ENCODE results near the gene SLC9B1.
"Not testable (repeated sequence)": the region's sequence is repeated elsewhere in the genome, so short reads cannot be mapped to it uniquely, and the experiment has no call there.

The SLC9B1 gene

GRCh38 chr4:102918859-102919258 is 100.6 kb downstream of the SLC9B1 start:
- Histone ChIP-seq H2AFZ (ENCODE audit: low read length) (no peak overlapping the region), H3F3A (ENCODE audit: insufficient read depth, low read length) (no peaks in the 10 kb centered on the region), H3K4me3 (ENCODE audit: low read depth, low read length, poor library complexity, severe bottlenecking) (no peak overlapping the region), H3K9me3 (ENCODE audit: low read length) (no peaks in the 10 kb centered on the region), H3K4me1 (ENCODE audit: insufficient read depth, low read length, severe bottlenecking) (no peaks in the 10 kb centered on the region), H3K27me3 (ENCODE audit: insufficient read depth, low read length) (no peaks in the 10 kb centered on the region), H3K79me2 (ENCODE audit: insufficient read depth, low read length) (no peaks in the 10 kb centered on the region), H3K4me2 (ENCODE audit: low read length) (no peak overlapping the region), H4K20me1 (ENCODE audit: insufficient read depth, low read length) (no peaks in the 10 kb centered on the region), H3K9ac (ENCODE audit: low read length) (no peak overlapping the region), H3K9me2 (ENCODE audit: low read depth, low read length) (no peaks in the 10 kb centered on the region), H3K27ac (ENCODE audit: low read depth, low read length, poor library complexity, severe bottlenecking) (no peak overlapping the region), H3K36me3 (ENCODE audit: insufficient read depth, low read length) (no peaks in the 10 kb centered on the region)
- no peak for TF ChIP-seq EZH2 (IDR thresholded peaks at IDR 0.05; ENCODE audit: borderline replicate concordance, low read length)
- TF ChIP-seq, protein P1, sequence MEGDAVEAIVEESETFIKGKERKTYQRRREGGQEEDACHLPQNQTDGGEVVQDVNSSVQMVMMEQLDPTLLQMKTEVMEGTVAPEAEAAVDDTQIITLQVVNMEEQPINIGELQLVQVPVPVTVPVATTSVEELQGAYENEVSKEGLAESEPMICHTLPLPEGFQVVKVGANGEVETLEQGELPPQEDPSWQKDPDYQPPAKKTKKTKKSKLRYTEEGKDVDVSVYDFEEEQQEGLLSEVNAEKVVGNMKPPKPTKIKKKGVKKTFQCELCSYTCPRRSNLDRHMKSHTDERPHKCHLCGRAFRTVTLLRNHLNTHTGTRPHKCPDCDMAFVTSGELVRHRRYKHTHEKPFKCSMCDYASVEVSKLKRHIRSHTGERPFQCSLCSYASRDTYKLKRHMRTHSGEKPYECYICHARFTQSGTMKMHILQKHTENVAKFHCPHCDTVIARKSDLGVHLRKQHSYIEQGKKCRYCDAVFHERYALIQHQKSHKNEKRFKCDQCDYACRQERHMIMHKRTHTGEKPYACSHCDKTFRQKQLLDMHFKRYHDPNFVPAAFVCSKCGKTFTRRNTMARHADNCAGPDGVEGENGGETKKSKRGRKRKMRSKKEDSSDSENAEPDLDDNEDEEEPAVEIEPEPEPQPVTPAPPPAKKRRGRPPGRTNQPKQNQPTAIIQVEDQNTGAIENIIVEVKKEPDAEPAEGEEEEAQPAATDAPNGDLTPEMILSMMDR (IDR thresholded peaks at IDR 0.05; ENCODE audit: low read length) = no peak

DNA sequence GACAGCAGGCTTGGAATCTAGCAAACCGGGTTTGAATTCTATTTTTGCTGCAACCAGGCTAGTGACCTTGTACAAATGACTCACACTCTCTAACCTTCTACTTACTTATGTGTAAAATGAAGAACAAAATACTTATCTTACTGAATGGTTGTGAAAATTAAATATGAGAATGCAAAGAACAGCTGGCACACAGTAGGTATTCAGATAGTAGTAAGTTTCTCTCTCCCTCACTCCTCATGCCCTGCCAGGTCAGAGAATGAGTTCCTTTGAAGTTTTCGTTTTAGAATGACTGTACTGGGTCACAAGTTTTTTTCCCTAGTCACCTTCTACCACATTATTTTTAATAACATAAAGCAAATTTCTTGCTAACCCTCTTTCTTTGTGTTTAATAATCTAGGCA is 117.7 kb downstream of the SLC9B1 start:
- H3K9me3 ChIP-seq (ENCODE audit: low read length) = no peaks in the 10 kb centered on the region
- H3K4me1 ChIP-seq (ENCODE audit: insufficient read depth, low read length, severe bottlenecking) = no peaks in the 10 kb centered on the region
- H3K79me2 ChIP-seq (ENCODE audit: insufficient read depth, low read length) = no peaks in the 10 kb centered on the region
- no peak overlapping the region for H3K4me3 ChIP-seq (ENCODE audit: low read depth, low read length, poor library complexity, severe bottlenecking)
- H2AFZ ChIP-seq (ENCODE audit: low read length) = no peak overlapping the region
- no peak overlapping the region for H3K9ac ChIP-seq (ENCODE audit: low read length)
- no peak overlapping the region for H3K4me2 ChIP-seq (ENCODE audit: low read length)
- H3K9me2 ChIP-seq (ENCODE audit: low read depth, low read length) = no peaks in the 10 kb centered on the region
- no peak overlapping the region for H3K27ac ChIP-seq (ENCODE audit: low read depth, low read length, poor library complexity, severe bottlenecking)
- TF ChIP-seq, protein P1 (IDR thresholded peaks at IDR 0.05; ENCODE audit: low read length) = no peak
- no peak for TF ChIP-seq EZH2 (IDR thresholded peaks at IDR 0.05; ENCODE audit: borderline replicate concordance, low read length)
- H3K36me3 ChIP-seq (ENCODE audit: insufficient read depth, low read length) = no peaks in the 10 kb centered on the region
- H3F3A ChIP-seq (ENCODE audit: insufficient read depth, low read length) = no peaks in the 10 kb centered on the region
- no peaks in the 10 kb centered on the region for H3K27me3 ChIP-seq (ENCODE audit: insufficient read depth, low read length)
- no peaks in the 10 kb centered on the region for H4K20me1 ChIP-seq (ENCODE audit: insufficient read depth, low read length)

- not testable (repeated sequence) for H3K4me3 ChIP-seq (ENCODE audit: low read depth, low read length, poor library complexity, severe bottlenecking)
Measured at GRCh38 chr4:102897610-102898009, 121.9 kb downstream of the SLC9B1 start.

GRCh38 chr4:102896547-102896946 is 123.0 kb downstream of the SLC9B1 start:
- not testable (repeated sequence) for H3K36me3 ChIP-seq (ENCODE audit: insufficient read depth, low read length); H3K9ac ChIP-seq (ENCODE audit: low read length); H3K79me2 ChIP-seq (ENCODE audit: insufficient read depth, low read length); H3K27ac ChIP-seq (ENCODE audit: low read depth, low read length, poor library complexity, severe bottlenecking); H4K20me1 ChIP-seq (ENCODE audit: insufficient read depth, low read length); H3F3A ChIP-seq (ENCODE audit: insufficient read depth, low read length); H3K4me2 ChIP-seq (ENCODE audit: low read length); H3K4me3 ChIP-seq (ENCODE audit: low read depth, low read length, poor library complexity, severe bottlenecking); H3K9me3 ChIP-seq (ENCODE audit: low read length); H3K4me1 ChIP-seq (ENCODE audit: insufficient read depth, low read length, severe bottlenecking); H3K27me3 ChIP-seq (ENCODE audit: insufficient read depth, low read length); H3K9me2 ChIP-seq (ENCODE audit: low read depth, low read length); H2AFZ ChIP-seq (ENCODE audit: low read length)

More at GRCh38 chr4:102897610-102898009, 121.9 kb downstream of the SLC9B1 start:
- H3K4me1 ChIP-seq (ENCODE audit: insufficient read depth, low read length, severe bottlenecking); H3K9me2 ChIP-seq (ENCODE audit: low read depth, low read length); H3K27ac ChIP-seq (ENCODE audit: low read depth, low read length, poor library complexity, severe bottlenecking); H3K4me2 ChIP-seq (ENCODE audit: low read length); H2AFZ ChIP-seq (ENCODE audit: low read length); H3K79me2 ChIP-seq (ENCODE audit: insufficient read depth, low read length); H3K9ac ChIP-seq (ENCODE audit: low read length); H3K36me3 ChIP-seq (ENCODE audit: insufficient read depth, low read length); H3K27me3 ChIP-seq (ENCODE audit: insufficient read depth, low read length); H3K9me3 ChIP-seq (ENCODE audit: low read length); H3F3A ChIP-seq (ENCODE audit: insufficient read depth, low read length); H4K20me1 ChIP-seq (ENCODE audit: insufficient read depth, low read length): not testable (repeated sequence)

- H3F3A ChIP-seq (ENCODE audit: insufficient read depth, low read length); H3K4me2 ChIP-seq (ENCODE audit: low read length); H3K27ac ChIP-seq (ENCODE audit: low read depth, low read length, poor library complexity, severe bottlenecking); H3K9ac ChIP-seq (ENCODE audit: low read length); H3K4me1 ChIP-seq (ENCODE audit: insufficient read depth, low read length, severe bottlenecking); H3K27me3 ChIP-seq (ENCODE audit: insufficient read depth, low read length); H4K20me1 ChIP-seq (ENCODE audit: insufficient read depth, low read length); H3K79me2 ChIP-seq (ENCODE audit: insufficient read depth, low read length); H3K9me2 ChIP-seq (ENCODE audit: low read depth, low read length); H2AFZ ChIP-seq (ENCODE audit: low read length); H3K9me3 ChIP-seq (ENCODE audit: low read length); H3K4me3 ChIP-seq (ENCODE audit: low read depth, low read length, poor library complexity, severe bottlenecking): not testable (repeated sequence)
- peaks cover 17% of the 10 kb centered on the region for H3K36me3 ChIP-seq (ENCODE audit: insufficient read depth, low read length)
Measured at GRCh38 chr4:102889866-102890265, 129.6 kb downstream of the SLC9B1 start.

- not testable (repeated sequence) for H3K4me3 ChIP-seq (ENCODE audit: low read depth, low read length, poor library complexity, severe bottlenecking); H3K9me3 ChIP-seq (ENCODE audit: low read length)
Measured at GRCh38 chr4:102888570-102888969, 130.9 kb downstream of the SLC9B1 start.

More at GRCh38 chr4:102888570-102888969, 130.9 kb downstream of the SLC9B1 start:
- not testable (repeated sequence) for H3K9ac ChIP-seq (ENCODE audit: low read length); H3K27ac ChIP-seq (ENCODE audit: low read depth, low read length, poor library complexity, severe bottlenecking); H3K27me3 ChIP-seq (ENCODE audit: insufficient read depth, low read length); H3K9me2 ChIP-seq (ENCODE audit: low read depth, low read length); H4K20me1 ChIP-seq (ENCODE audit: insufficient read depth, low read length); H3K4me2 ChIP-seq (ENCODE audit: low read length); H3F3A ChIP-seq (ENCODE audit: insufficient read depth, low read length); H3K4me1 ChIP-seq (ENCODE audit: insufficient read depth, low read length, severe bottlenecking); H2AFZ ChIP-seq (ENCODE audit: low read length)
- peaks cover 24% of the 10 kb centered on the region for H3K36me3 ChIP-seq (ENCODE audit: insufficient read depth, low read length)
- H3K79me2 ChIP-seq (ENCODE audit: insufficient read depth, low read length) = peaks cover 11% of the 10 kb centered on the region

Measured in OCI-LY1 (cell line).